Vagina (tissue), 2 donors: ENCODE results near the gene RESP18.

Source experiments
- POLR2A ChIP-seq, 2 donors: fragments of 450-650 bp; IDR thresholded peaks; one replicate each; pipeline ENCODE4 v1.6.1; 2017; ENCODE audit warnings: antibody characterized with exemption in 2 of 2, mild to moderate bottlenecking in 2 of 2, moderate library complexity in 2 of 2
- TF ChIP-seq, protein P1 (sequence below), 3 experiments: fragments of 450-650 bp in 2 of 3; fragments of 200-600 bp in 1 of 3; sonication (generic) in 1 of 3; IDR thresholded peaks; one replicate each; pipeline ENCODE4 v1.5.1; 2017 to 2019; ENCODE audit warnings: antibody characterized with exemption in 3 of 3, mild to moderate bottlenecking in 2 of 3, moderate library complexity in 2 of 3

DNA sequence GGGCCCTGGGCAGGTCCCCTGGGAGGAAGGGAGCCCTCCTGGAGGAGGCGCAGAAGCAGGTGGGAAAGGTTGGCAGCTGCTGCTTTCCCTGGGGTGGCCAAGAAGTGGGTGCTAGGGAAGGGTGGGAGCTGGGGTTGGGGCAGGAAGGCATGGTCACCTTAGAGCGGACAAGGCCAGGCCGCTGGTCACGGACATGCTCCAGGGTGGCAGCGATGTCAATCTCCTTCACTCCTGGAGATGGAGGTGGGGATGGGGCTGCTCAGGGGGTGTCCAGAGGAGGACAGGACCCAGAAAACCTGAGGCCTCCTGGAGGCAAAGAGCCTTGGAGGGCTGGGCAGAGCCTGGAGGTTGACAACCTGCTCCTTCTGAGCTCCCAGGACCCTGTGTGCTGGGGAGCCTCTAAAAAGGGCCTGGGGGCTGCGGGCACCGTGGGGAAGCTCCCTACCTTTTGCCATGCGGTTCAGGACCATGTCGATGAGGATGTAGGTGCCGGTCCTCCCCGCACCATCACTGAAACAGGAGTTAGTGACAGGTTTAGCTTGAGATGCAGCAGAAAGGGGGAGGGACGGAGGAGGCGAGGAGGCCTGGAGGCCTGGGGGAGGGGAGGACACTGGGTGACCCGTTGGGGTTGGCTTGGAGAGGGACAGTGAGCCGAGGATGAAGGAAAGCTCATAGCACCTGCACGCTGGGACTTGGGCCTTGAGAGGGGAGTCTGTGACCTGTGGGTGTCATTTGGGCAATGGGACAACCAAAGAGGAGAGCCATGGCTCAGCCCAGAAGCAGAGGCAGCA is 42.0 kb downstream of the RESP18 start:
- TF ChIP-seq, protein P1, sequence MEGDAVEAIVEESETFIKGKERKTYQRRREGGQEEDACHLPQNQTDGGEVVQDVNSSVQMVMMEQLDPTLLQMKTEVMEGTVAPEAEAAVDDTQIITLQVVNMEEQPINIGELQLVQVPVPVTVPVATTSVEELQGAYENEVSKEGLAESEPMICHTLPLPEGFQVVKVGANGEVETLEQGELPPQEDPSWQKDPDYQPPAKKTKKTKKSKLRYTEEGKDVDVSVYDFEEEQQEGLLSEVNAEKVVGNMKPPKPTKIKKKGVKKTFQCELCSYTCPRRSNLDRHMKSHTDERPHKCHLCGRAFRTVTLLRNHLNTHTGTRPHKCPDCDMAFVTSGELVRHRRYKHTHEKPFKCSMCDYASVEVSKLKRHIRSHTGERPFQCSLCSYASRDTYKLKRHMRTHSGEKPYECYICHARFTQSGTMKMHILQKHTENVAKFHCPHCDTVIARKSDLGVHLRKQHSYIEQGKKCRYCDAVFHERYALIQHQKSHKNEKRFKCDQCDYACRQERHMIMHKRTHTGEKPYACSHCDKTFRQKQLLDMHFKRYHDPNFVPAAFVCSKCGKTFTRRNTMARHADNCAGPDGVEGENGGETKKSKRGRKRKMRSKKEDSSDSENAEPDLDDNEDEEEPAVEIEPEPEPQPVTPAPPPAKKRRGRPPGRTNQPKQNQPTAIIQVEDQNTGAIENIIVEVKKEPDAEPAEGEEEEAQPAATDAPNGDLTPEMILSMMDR (IDR thresholded peaks at IDR 0.05), result no peak
- TF ChIP-seq POLR2A (IDR thresholded peaks at IDR 0.05), result no peak
